ENCODE measurements around the gene RTL1. TPM values are rescaled to one million over a fixed set of nuclear protein-coding genes. Genes with fewer than 3 reads are reported as not detected.
A peak's percentile ranks its signal among the peaks of the same experiment; 100 is the strongest.

The RTL1 gene
- total and polyA plus RNA-seq, 12 donors = not detected

DNA sequence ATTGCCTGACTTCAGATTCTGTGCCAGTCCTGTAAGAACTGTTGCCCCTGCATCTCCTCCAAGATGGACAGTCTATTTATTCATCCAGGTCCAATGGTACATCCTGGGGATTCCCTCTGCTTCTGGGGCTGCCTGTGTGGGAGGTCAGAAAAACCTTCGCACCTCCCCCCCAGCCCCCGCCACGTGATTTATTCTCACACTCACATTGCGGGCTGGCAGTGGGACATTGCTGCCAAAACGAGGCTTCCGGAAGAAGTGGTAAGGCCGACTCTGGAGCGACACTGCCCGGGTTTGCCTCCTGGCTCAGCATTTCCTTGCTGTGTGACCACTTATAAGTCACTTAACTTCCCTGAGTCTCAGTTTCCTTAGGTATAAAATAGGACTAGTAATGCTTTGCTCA lies 5.9 kb upstream of the RTL1 start:
- no peak for DNase-seq

DNA sequence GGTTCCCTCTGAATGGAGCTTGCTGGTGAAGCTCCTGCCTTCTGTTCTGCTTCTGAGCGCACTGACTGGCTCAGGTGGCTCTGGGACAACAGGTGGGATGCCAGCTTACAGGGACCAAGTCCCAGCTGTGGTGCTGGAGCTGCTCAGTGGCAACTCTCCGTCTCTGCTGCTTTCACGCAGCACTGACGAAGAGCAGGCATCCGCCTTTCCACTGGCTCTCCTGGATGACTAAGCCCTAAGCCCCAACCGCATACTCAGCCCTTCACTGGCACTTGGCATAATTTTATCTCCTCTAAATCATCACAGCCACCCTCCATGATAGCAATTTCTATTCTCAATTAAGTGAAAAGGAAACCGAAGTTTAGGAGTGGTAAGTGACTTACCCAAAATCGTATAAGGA lies 3.7 kb upstream of the RTL1 start:
- ATAC-seq (no peak), DNase-seq (no peak)
- Histone ChIP-seq H3K27ac (no peak overlapping the region), H3K4me1 (peaks cover 0 to 5% (median 0%) of the 10 kb centered on the region in 9 donors), H3K9me3 (no peaks in the 10 kb centered on the region), H3K36me3 (no peaks in the 10 kb centered on the region), H3K27me3 (peaks cover 6 to 62% (median 47%) of the 10 kb centered on the region in 7 donors), H3K4me3 (no peak overlapping the region)
- no peak for TF ChIP-seq CTCF (IDR thresholded peaks at IDR 0.05)
- WGBS, 2 donors = 76 to 81% methylated on average over 8 of the region's 8 CpGs
- intact Hi-C loops (cut with DNase I) = loop anchor here in 1 of 10 donors (10.0 kb wide), 1 partner anchor 242 kb away; no protein-coding TSS in a partner anchor

More for the DNA sequence above, 5.9 kb upstream of the RTL1 start:
- intact Hi-C loops (cut with DNase I) = loop anchor here in 1 of 10 donors (10.0 kb wide), 1 partner anchor 245 kb away; no protein-coding TSS in a partner anchor
- no peak for ATAC-seq
- no peak overlapping the region for H3K4me3 ChIP-seq
- H3K4me1 ChIP-seq = peaks cover 0 to 2% (median 0%) of the 10 kb centered on the region in 9 donors
- no peaks in the 10 kb centered on the region for H3K9me3 ChIP-seq
- peaks cover 0 to 46% (median 28%) of the 10 kb centered on the region in 7 donors for H3K27me3 ChIP-seq
- no peak for TF ChIP-seq CTCF (IDR thresholded peaks at IDR 0.05)
- no peaks in the 10 kb centered on the region for H3K36me3 ChIP-seq
- 88 to 92% methylated on average over 9 of the region's 9 CpGs for WGBS, 2 donors
- H3K27ac ChIP-seq = no peak overlapping the region

GRCh38 chr14:100906420-100906819 lies 2.9 kb upstream of the RTL1 start:
- Histone ChIP-seq H3K36me3 (no peaks in the 10 kb centered on the region), H3K4me3 (no peak overlapping the region), H3K27me3 (peaks cover 9 to 71% (median 56%) of the 10 kb centered on the region in 7 donors), H3K9me3 (no peaks in the 10 kb centered on the region), H3K27ac (no peak overlapping the region), H3K4me1 (peaks cover 0 to 5% (median 0%) of the 10 kb centered on the region in 9 donors)
- intact Hi-C loops (cut with DNase I) = loop anchor here in 1 of 10 donors (10.0 kb wide), 1 partner anchor 242 kb away; no protein-coding TSS in a partner anchor
- WGBS, 2 donors = 59 to 60% methylated on average over 6 of the region's 6 CpGs
- no peak for ATAC-seq
- DNase-seq = no peak
- TF ChIP-seq CTCF (IDR thresholded peaks at IDR 0.05) = peak in 1 of 9 donors; percentile 12

DNA sequence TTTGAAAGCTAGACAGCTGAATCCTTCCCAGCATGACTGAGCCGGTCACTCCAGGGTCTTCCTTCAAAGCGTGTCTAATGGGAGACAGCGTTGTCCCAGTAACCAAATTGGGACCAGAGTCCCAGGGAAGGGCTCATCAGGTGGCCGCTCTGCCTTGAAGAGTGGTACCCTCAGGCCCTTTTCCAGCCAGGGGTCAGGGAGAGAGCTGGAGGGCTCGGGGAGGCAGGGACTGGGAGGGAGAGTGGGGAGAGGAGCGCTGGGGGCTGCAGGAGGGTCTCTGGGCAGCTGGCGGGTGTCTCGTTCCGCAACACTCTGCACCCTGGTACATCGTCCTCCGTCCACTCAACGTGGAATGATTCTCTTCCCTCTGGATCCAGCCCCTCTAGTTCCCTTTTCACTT lies 1.6 kb upstream of the RTL1 start:
- DNase-seq (no peak), ATAC-seq (no peak)
- intact Hi-C loops (cut with DNase I) = loop anchor here in 1 of 10 donors (10.0 kb wide), 1 partner anchor 240 kb away; no protein-coding TSS in a partner anchor
- TF ChIP-seq CTCF (IDR thresholded peaks at IDR 0.05) = no peak
- H3K27me3 ChIP-seq = peaks cover 9 to 83% (median 68%) of the 10 kb centered on the region in 7 donors
- WGBS, 2 donors = 59 to 72% methylated on average over 12 of the region's 12 CpGs
- no peaks in the 10 kb centered on the region for H3K9me3 ChIP-seq
- H3K36me3 ChIP-seq = no peaks in the 10 kb centered on the region
- no peak overlapping the region for H3K27ac ChIP-seq
- H3K4me1 ChIP-seq = peaks cover 0 to 10% (median 5%) of the 10 kb centered on the region in 9 donors
- no peak overlapping the region for H3K4me3 ChIP-seq
